Lower leg skin (tissue), 3 donors: Measurements from ENCODE around the gene DCAF8.

Experiments used
- POLR2A ChIP-seq, 2 donors: fragments of 450-650 bp; IDR thresholded peaks; one replicate each; pipeline ENCODE4 v1.6.1; 2016 to 2017; ENCODE audit warnings: antibody characterized with exemption in 2 of 2, mild to moderate bottlenecking in 1 of 2, moderate library complexity in 1 of 2
- TF ChIP-seq, protein P1 (sequence below), 3 donors: fragments of 450-650 bp; IDR thresholded peaks; one replicate each; pipeline ENCODE4 v1.5.1; 2016; ENCODE audit warnings: antibody characterized with exemption in 3 of 3, mild to moderate bottlenecking in 3 of 3, moderate library complexity in 2 of 3

DNA sequence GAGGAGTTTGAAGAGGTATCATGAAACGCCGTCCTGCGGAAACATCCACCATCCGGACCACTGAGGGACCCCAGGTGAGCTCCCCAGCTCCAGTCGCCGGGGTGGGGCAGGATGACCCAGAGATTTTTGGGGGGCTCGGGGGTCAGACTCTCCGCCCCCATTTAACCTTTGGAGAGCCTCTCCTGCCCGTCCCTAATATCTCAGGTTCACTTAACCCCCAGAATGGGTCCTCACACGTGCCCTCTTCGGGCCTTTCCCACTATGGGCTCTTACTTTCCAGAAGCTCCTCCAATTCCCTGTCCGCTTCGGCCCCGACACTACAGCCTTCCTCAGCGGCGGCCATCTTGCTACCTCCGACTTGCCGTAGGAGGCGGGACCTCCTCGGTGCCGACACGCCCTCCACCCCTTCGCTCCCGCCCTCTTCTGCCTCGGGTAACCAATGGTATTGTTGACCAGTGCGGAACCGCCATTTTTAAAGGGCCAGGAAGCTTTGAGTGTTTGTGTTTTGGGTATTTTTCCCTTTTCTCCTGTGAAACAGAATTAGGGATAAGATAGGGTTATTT is 22.5 kb upstream of the DCAF8 start, which contains the start of gene PEX19:
- TF ChIP-seq POLR2A (IDR thresholded peaks at IDR 0.05): no peak
- TF ChIP-seq, protein P1, sequence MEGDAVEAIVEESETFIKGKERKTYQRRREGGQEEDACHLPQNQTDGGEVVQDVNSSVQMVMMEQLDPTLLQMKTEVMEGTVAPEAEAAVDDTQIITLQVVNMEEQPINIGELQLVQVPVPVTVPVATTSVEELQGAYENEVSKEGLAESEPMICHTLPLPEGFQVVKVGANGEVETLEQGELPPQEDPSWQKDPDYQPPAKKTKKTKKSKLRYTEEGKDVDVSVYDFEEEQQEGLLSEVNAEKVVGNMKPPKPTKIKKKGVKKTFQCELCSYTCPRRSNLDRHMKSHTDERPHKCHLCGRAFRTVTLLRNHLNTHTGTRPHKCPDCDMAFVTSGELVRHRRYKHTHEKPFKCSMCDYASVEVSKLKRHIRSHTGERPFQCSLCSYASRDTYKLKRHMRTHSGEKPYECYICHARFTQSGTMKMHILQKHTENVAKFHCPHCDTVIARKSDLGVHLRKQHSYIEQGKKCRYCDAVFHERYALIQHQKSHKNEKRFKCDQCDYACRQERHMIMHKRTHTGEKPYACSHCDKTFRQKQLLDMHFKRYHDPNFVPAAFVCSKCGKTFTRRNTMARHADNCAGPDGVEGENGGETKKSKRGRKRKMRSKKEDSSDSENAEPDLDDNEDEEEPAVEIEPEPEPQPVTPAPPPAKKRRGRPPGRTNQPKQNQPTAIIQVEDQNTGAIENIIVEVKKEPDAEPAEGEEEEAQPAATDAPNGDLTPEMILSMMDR (IDR thresholded peaks at IDR 0.05): no peak
